ENCODE measurements around the gene CISD3.

The CISD3 gene

GRCh38 chr17:38709864-38710603, 20.1 kb upstream of the CISD3 start:
- Histone ChIP-seq H3K27me3 (replicated peaks; ENCODE audit: control insufficient read depth, insufficient read depth, low read length) (no peaks in the 10 kb centered on the region), H3K36me3 (ENCODE audit: control insufficient read depth, insufficient read depth, low read length, severe bottlenecking) (peaks cover 44% of the 10 kb centered on the region), H3K9me3 (ENCODE audit: control insufficient read depth, low read length) (no peaks in the 10 kb centered on the region), H3K4me3 (ENCODE audit: low read length) (no peak overlapping the region), H3K9ac (ENCODE audit: low read length) (no peak overlapping the region), H3K4me1 (ENCODE audit: control insufficient read depth, insufficient read depth, low read length) (peaks cover 7% of the 10 kb centered on the region)
- DNase-seq (ENCODE audit: low read depth) = no peak

DNA sequence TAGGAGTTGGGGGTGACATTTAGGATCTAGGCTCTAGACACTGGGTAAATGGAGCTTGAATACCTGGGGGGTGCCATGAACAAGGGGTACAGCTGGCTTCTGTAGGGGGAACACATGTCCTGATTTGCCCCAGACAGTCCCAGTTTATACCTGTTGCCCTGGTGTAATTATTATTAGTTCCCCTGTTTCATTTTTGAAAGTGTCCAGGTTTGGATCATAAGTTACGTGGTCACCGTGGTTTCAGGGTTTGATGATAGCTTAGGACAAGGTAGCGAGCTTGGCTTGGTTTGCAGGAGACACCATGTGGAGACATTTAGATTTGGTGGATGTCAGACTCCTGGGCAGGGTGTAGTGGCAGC, 19.6 kb upstream of the CISD3 start:
- Histone ChIP-seq H3K9me3 (ENCODE audit: control insufficient read depth, low read length) (no peaks in the 10 kb centered on the region), H3K4me3 (ENCODE audit: low read length) (no peak overlapping the region), H3K9ac (ENCODE audit: low read length) (no peak overlapping the region), H3K4me1 (ENCODE audit: control insufficient read depth, insufficient read depth, low read length) (peaks cover 7% of the 10 kb centered on the region), H3K36me3 (ENCODE audit: control insufficient read depth, insufficient read depth, low read length, severe bottlenecking) (peaks cover 46% of the 10 kb centered on the region), H3K27me3 (replicated peaks; ENCODE audit: control insufficient read depth, insufficient read depth, low read length) (no peaks in the 10 kb centered on the region)
- DNase-seq (ENCODE audit: low read depth) = no peak

DNA sequence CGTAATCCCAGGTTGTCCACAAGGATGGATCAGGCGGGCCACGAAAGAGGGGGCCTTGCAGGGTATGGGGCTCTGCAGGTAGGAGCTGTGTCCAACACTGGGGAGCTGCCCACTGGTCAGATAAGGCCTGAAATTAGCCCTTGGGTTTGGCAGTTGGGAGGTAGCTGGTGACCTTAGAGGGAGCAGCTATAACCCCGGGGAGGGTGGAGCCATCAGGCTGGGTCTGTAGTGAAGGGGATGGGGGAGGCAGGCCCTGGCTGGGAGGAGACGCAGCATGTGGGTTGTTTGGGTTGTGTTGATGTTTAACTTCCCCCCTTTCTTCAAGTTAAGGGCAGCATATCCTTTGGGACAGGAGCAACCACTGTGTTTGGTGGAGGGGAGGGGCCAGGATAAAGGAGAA, 19.2 kb upstream of the CISD3 start:
- Histone ChIP-seq H3K9ac (ENCODE audit: low read length) (no peak overlapping the region), H3K4me3 (ENCODE audit: low read length) (no peak overlapping the region), H3K36me3 (ENCODE audit: control insufficient read depth, insufficient read depth, low read length, severe bottlenecking) (peaks cover 50% of the 10 kb centered on the region), H3K4me1 (ENCODE audit: control insufficient read depth, insufficient read depth, low read length) (peaks cover 7% of the 10 kb centered on the region), H3K27me3 (replicated peaks; ENCODE audit: control insufficient read depth, insufficient read depth, low read length) (no peaks in the 10 kb centered on the region), H3K9me3 (ENCODE audit: control insufficient read depth, low read length) (no peaks in the 10 kb centered on the region)
- DNase-seq (ENCODE audit: low read depth) = no peak

GRCh38 chr17:38711792-38712571, 18.2 kb upstream of the CISD3 start:
- H3K4me3 ChIP-seq (ENCODE audit: low read length) = no peak overlapping the region

DNA sequence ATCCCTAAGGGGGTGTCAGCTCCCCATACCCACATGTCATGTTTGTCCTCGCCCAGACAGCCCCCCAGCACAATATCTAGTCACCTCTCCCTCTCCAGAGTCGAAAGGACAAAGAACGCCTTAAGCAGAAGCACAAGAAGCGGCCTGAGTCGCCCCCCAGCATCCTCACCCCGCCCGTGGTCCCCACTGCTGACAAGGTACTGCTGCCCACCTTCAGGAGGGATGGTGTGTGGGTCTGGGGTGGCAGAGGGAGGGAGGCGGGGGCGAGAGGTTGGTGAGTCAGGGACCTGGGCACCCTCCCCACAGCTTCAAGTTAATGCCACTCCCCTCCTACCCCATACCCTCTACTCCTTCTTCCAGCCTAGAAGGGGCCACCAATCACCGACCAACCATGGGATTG, 17.5 kb upstream of the CISD3 start:
- H3K36me3 ChIP-seq (ENCODE audit: control insufficient read depth, insufficient read depth, low read length, severe bottlenecking) = peaks cover 64% of the 10 kb centered on the region

More at GRCh38 chr17:38711792-38712571, 18.2 kb upstream of the CISD3 start:
- Histone ChIP-seq H3K9me3 (ENCODE audit: control insufficient read depth, low read length) (no peaks in the 10 kb centered on the region), H3K9ac (ENCODE audit: low read length) (no peak overlapping the region), H3K36me3 (ENCODE audit: control insufficient read depth, insufficient read depth, low read length, severe bottlenecking) (peaks cover 60% of the 10 kb centered on the region), H3K27me3 (replicated peaks; ENCODE audit: control insufficient read depth, insufficient read depth, low read length) (no peaks in the 10 kb centered on the region), H3K4me1 (ENCODE audit: control insufficient read depth, insufficient read depth, low read length) (no peaks in the 10 kb centered on the region)
- no peak for DNase-seq (ENCODE audit: low read depth)

GRCh38 chr17:38713456-38714075, 16.6 kb upstream of the CISD3 start:
- H3K36me3 ChIP-seq (ENCODE audit: control insufficient read depth, insufficient read depth, low read length, severe bottlenecking) = peaks cover 63% of the 10 kb centered on the region
- H3K9ac ChIP-seq (ENCODE audit: low read length) = no peak overlapping the region
- no peaks in the 10 kb centered on the region for H3K4me1 ChIP-seq (ENCODE audit: control insufficient read depth, insufficient read depth, low read length)
- H3K27me3 ChIP-seq (replicated peaks; ENCODE audit: control insufficient read depth, insufficient read depth, low read length) = no peaks in the 10 kb centered on the region
- H3K9me3 ChIP-seq (ENCODE audit: control insufficient read depth, low read length) = no peaks in the 10 kb centered on the region
- no peak for DNase-seq (ENCODE audit: low read depth)
- no peak overlapping the region for H3K4me3 ChIP-seq (ENCODE audit: low read length)

More for the DNA sequence above, 17.5 kb upstream of the CISD3 start:
- no peak overlapping the region for H3K9ac ChIP-seq (ENCODE audit: low read length)
- no peaks in the 10 kb centered on the region for H3K4me1 ChIP-seq (ENCODE audit: control insufficient read depth, insufficient read depth, low read length)
- no peaks in the 10 kb centered on the region for H3K27me3 ChIP-seq (replicated peaks; ENCODE audit: control insufficient read depth, insufficient read depth, low read length)
- H3K9me3 ChIP-seq (ENCODE audit: control insufficient read depth, low read length) = no peaks in the 10 kb centered on the region
- DNase-seq (ENCODE audit: low read depth) = no peak
- no peak overlapping the region for H3K4me3 ChIP-seq (ENCODE audit: low read length)

- DNase-seq (ENCODE audit: low read depth) = no peak
Observed at GRCh38 chr17:38715216-38715943, 14.8 kb upstream of the CISD3 start.

DNA sequence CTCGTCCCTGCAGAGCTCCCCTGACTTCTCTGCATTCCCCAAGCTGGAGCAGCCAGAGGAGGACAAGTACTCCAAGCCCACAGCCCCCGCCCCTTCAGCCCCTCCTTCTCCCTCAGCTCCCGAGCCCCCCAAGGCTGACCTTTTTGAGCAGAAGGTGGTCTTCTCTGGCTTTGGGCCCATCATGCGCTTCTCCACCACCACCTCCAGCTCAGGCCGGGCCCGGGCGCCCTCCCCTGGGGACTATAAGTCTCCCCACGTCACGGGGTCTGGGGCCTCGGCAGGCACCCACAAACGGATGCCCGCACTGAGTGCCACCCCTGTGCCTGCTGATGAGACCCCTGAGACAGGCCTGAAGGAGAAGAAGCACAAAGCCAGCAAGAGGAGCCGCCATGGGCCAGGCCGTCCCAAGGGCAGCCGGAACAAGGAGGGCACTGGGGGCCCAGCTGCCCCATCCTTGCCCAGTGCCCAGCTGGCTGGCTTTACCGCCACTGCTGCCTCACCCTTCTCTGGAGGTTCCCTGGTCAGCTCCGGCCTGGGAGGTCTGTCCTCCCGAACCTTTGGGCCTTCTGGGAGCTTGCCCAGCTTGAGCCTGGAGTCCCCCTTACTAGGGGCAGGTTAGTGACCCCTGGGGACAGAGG, 13.7 kb upstream of the CISD3 start:
- Histone ChIP-seq H3K4me3 (ENCODE audit: low read length) (no peak overlapping the region), H3K36me3 (ENCODE audit: control insufficient read depth, insufficient read depth, low read length, severe bottlenecking) (peaks cover 62% of the 10 kb centered on the region), H3K4me1 (ENCODE audit: control insufficient read depth, insufficient read depth, low read length) (no peaks in the 10 kb centered on the region), H3K9ac (ENCODE audit: low read length) (no peak overlapping the region), H3K9me3 (ENCODE audit: control insufficient read depth, low read length) (no peaks in the 10 kb centered on the region), H3K27me3 (replicated peaks; ENCODE audit: control insufficient read depth, insufficient read depth, low read length) (no peaks in the 10 kb centered on the region)
- DNase-seq (ENCODE audit: low read depth) = no peak

More at GRCh38 chr17:38715216-38715943, 14.8 kb upstream of the CISD3 start:
- H3K27me3 ChIP-seq (replicated peaks; ENCODE audit: control insufficient read depth, insufficient read depth, low read length) = no peaks in the 10 kb centered on the region
- no peaks in the 10 kb centered on the region for H3K4me1 ChIP-seq (ENCODE audit: control insufficient read depth, insufficient read depth, low read length)
- no peak overlapping the region for H3K9ac ChIP-seq (ENCODE audit: low read length)
- no peaks in the 10 kb centered on the region for H3K9me3 ChIP-seq (ENCODE audit: control insufficient read depth, low read length)
- peaks cover 55% of the 10 kb centered on the region for H3K36me3 ChIP-seq (ENCODE audit: control insufficient read depth, insufficient read depth, low read length, severe bottlenecking)
- no peak overlapping the region for H3K4me3 ChIP-seq (ENCODE audit: low read length)

DNA sequence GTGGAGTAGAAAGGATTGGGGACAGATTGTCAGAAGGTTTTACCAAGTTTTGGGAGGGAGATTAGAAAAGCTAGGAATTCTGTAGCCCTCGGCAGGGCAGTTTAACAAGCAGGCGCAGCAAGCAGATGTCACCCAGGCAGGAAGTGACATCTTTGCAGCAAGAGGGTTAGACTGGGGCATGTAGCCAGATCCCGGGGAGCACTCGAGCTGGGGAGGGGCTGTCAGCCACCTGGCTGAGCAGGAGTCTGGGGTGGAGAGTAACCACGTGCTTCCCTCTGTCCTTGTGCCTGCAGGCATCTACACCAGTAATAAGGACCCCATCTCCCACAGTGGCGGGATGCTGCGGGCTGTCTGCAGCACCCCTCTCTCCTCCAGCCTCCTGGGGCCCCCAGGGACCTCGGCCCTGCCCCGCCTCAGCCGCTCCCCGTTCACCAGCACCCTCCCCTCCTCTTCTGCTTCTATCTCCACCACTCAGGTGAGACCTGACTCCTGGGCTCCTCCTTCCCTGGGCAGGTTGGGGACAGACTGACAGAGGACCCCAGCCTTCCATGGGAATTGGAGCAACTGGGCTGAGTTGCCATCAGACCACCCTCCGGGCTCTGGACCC, 12.9 kb upstream of the CISD3 start:
- no peak for DNase-seq (ENCODE audit: low read depth)
- Histone ChIP-seq H3K9ac (ENCODE audit: low read length) (no peak overlapping the region), H3K4me1 (ENCODE audit: control insufficient read depth, insufficient read depth, low read length) (no peaks in the 10 kb centered on the region), H3K9me3 (ENCODE audit: control insufficient read depth, low read length) (no peaks in the 10 kb centered on the region), H3K4me3 (ENCODE audit: low read length) (no peak overlapping the region), H3K27me3 (replicated peaks; ENCODE audit: control insufficient read depth, insufficient read depth, low read length) (no peaks in the 10 kb centered on the region), H3K36me3 (ENCODE audit: control insufficient read depth, insufficient read depth, low read length, severe bottlenecking) (peaks cover 55% of the 10 kb centered on the region)

DNA sequence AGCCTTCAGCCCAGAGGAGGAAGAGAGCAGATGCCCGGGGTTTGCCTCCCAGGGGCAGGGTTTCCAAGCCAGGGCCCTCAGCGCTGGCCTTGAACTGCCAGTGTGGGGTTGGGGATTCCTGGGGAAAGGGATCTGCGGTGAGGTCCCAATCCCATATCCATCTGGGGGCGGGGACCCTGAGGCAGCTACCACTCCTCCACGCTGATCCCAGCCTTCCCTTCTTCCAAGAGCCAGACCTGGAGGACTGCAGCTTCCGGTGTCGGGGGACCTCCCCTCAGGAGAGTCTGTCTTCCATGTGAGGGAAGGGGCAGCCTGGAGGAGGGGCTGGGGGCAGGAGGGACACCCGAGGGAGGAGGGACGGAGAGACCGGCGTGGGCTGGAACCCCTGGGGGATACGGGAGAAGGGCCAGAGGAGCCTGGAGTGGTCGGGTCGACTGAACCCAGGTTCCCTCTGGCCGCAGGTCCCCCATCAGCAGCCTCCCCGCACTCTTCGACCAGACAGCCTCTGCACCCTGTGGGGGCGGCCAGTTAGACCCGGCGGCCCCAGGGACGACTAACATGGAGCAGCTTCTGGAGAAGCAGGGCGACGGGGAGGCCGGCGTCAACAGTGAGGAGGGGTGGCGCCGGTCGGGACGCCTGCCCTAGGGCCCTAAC, 10.7 kb upstream of the CISD3 start:
- no peak overlapping the region for H3K9ac ChIP-seq (ENCODE audit: low read length)
- peaks cover 41% of the 10 kb centered on the region for H3K36me3 ChIP-seq (ENCODE audit: control insufficient read depth, insufficient read depth, low read length, severe bottlenecking)
- no peaks in the 10 kb centered on the region for H3K9me3 ChIP-seq (ENCODE audit: control insufficient read depth, low read length)
- no peaks in the 10 kb centered on the region for H3K27me3 ChIP-seq (replicated peaks; ENCODE audit: control insufficient read depth, insufficient read depth, low read length)
- H3K4me3 ChIP-seq (ENCODE audit: low read length) = no peak overlapping the region
- no peaks in the 10 kb centered on the region for H3K4me1 ChIP-seq (ENCODE audit: control insufficient read depth, insufficient read depth, low read length)
- no peak for DNase-seq (ENCODE audit: low read depth)
